H9 (cell line): ENCODE results near the gene PSMB5. TPM values are rescaled to one million over a fixed set of nuclear protein-coding genes. Genes with fewer than 3 reads are reported as not detected.

Source experiments
- DNase-seq: peaks from one replicate; pipeline ENCODE4 v3.0.0-alpha.2; 2017
- H2AFZ ChIP-seq: one replicate; pipeline ENCODE4 v1.6.1; 2013; ENCODE audit warnings: mild to moderate bottlenecking, low read length, control low read depth, moderate library complexity
- H2AK5ac ChIP-seq: 2 replicates; pipeline ENCODE4 v1.6.1; 2013; ENCODE audit warnings: low read length, control low read depth, mixed read lengths; ENCODE audit not compliant: insufficient read length
- H2BK120ac ChIP-seq: one replicate; pipeline ENCODE4 v1.6.1; 2013; ENCODE audit warnings: low read depth, mild to moderate bottlenecking, low read length, control low read depth, inconsistent platforms; ENCODE audit not compliant: poor library complexity, severe bottlenecking
- H2BK12ac ChIP-seq: 2 replicates; pipeline ENCODE4 v1.6.1; 2013; ENCODE audit warnings: low read length, control low read depth, mixed read lengths, low read depth; ENCODE audit not compliant: insufficient read length
- H2BK15ac ChIP-seq: 2 replicates; pipeline ENCODE4 v1.6.1; 2013; ENCODE audit warnings: low read depth, low read length, control low read depth
- H2BK20ac ChIP-seq: one replicate; pipeline ENCODE4 v1.6.1; 2013; ENCODE audit warnings: low read depth, mild to moderate bottlenecking, low read length, control low read depth, inconsistent platforms; ENCODE audit not compliant: poor library complexity, severe bottlenecking
- H2BK5ac ChIP-seq: 2 replicates; pipeline ENCODE4 v1.6.1; 2013; ENCODE audit warnings: low read length, control low read depth, mixed read lengths; ENCODE audit not compliant: insufficient read length
- H3K14ac ChIP-seq: 2 replicates; pipeline ENCODE4 v1.6.1; 2013; ENCODE audit warnings: low read length, control low read depth; ENCODE audit not compliant: insufficient read depth
- H3K18ac ChIP-seq: 2 replicates; pipeline ENCODE4 v1.6.1; 2013; ENCODE audit warnings: low read depth, mild to moderate bottlenecking, mixed read lengths, low read length, control low read depth; ENCODE audit not compliant: insufficient read length
- H3K23ac ChIP-seq: 2 replicates; pipeline ENCODE4 v1.6.1; 2013; ENCODE audit warnings: low read length, control low read depth, mixed read lengths, low read depth; ENCODE audit not compliant: insufficient read length
- H3K23me2 ChIP-seq: 2 replicates; pipeline ENCODE4 v1.6.1; 2013; ENCODE audit warnings: low read depth, mild to moderate bottlenecking, mixed read lengths, low read length, control low read depth; ENCODE audit not compliant: insufficient read length, poor library complexity, severe bottlenecking
- H3K27ac ChIP-seq: 2 replicates; pipeline ENCODE4 v1.5.1; 2013; ENCODE audit warnings: low read length, control low read depth, mixed read lengths, low read depth; ENCODE audit not compliant: insufficient read length
- H3K27me3 ChIP-seq: 2 replicates; pipeline ENCODE4 v1.6.1; 2013; ENCODE audit warnings: low read length, control low read depth, inconsistent platforms; ENCODE audit not compliant: insufficient read depth
- H3K4ac ChIP-seq: 2 replicates; pipeline ENCODE4 v1.6.1; 2013; ENCODE audit warnings: low read depth, mild to moderate bottlenecking, control low read depth, inconsistent platforms, low read length, moderate library complexity
- H3K4me1 ChIP-seq: 2 replicates; pipeline ENCODE4 v1.6.1; 2013; ENCODE audit warnings: low read length, control low read depth, inconsistent platforms; ENCODE audit not compliant: insufficient read depth
- H3K4me2 ChIP-seq: 2 replicates; pipeline ENCODE4 v1.6.1; 2013; ENCODE audit warnings: low read length, control low read depth, mixed read lengths; ENCODE audit not compliant: insufficient read length, insufficient read depth
- H3K56ac ChIP-seq: 2 replicates; pipeline ENCODE4 v1.6.1; 2013; ENCODE audit warnings: low read depth, mild to moderate bottlenecking, mixed read lengths, low read length, control low read depth; ENCODE audit not compliant: insufficient read length
- H3K79me1 ChIP-seq: 2 replicates; pipeline ENCODE4 v1.6.1; 2013; ENCODE audit warnings: low read depth, mild to moderate bottlenecking, moderate library complexity, low read length, control low read depth, inconsistent platforms; ENCODE audit not compliant: insufficient read depth, poor library complexity, severe bottlenecking
- H3K79me2 ChIP-seq: 2 replicates; pipeline ENCODE4 v1.6.1; 2013; ENCODE audit warnings: low read length, control low read depth, inconsistent platforms; ENCODE audit not compliant: insufficient read depth
- H3K9ac ChIP-seq: 2 replicates; pipeline ENCODE4 v1.6.1; 2013; ENCODE audit warnings: low read length, control low read depth, mixed read lengths; ENCODE audit not compliant: insufficient read length; ENCODE audit errors: extremely low read depth
- H3K9me3 ChIP-seq: one replicate; pipeline ENCODE4 v1.6.1; 2013; ENCODE audit warnings: low read depth, low read length, inconsistent platforms; ENCODE audit not compliant: control insufficient read depth
- H3T11ph ChIP-seq: one replicate; pipeline ENCODE4 v1.6.1; 2013; ENCODE audit warnings: mild to moderate bottlenecking, low read length, control low read depth, inconsistent platforms
- H4K20me1 ChIP-seq: one replicate; pipeline ENCODE4 v1.6.1; 2013; ENCODE audit not compliant: control insufficient read depth, insufficient read length, insufficient read depth
- H4K5ac ChIP-seq: 2 replicates; pipeline ENCODE4 v1.6.1; 2013; ENCODE audit warnings: low read depth, mild to moderate bottlenecking, mixed read lengths, low read length, control low read depth; ENCODE audit not compliant: insufficient read length
- H4K8ac ChIP-seq: replicated peaks from 2 replicates; pipeline ENCODE4 v1.6.1; 2013; ENCODE audit warnings: low read length, control low read depth, mixed read lengths, low read depth; ENCODE audit not compliant: insufficient read length
- H4K91ac ChIP-seq: 2 replicates; pipeline ENCODE4 v1.6.1; 2013; ENCODE audit warnings: low read depth, mild to moderate bottlenecking, moderate library complexity, mixed read lengths, low read length, control low read depth; ENCODE audit not compliant: insufficient read length
- H3K27ac Mint-ChIP-seq, 3 experiments: 2 replicates in 2 of 3; 3 replicates in 1 of 3; pipeline ENCODE4 v1.8.0; 2020 to 2021; ENCODE audit warnings: mixed read lengths in 3 of 3, mild to moderate bottlenecking in 1 of 3, moderate library complexity in 1 of 3
- H3K27me3 Mint-ChIP-seq: 2 replicates; pipeline ENCODE4 v1.8.0; 2021; ENCODE audit warnings: low read depth, mild to moderate bottlenecking, moderate library complexity, mixed read lengths
- H3K36me3 Mint-ChIP-seq, 3 experiments: 2 replicates in 2 of 3; 3 replicates in 1 of 3; pipeline ENCODE4 v1.8.0; 2020 to 2021; ENCODE audit warnings: low read depth in 3 of 3, mixed read lengths in 3 of 3; ENCODE audit not compliant: insufficient read depth in 1 of 3
- H3K4me1 Mint-ChIP-seq, 2 experiments: 2 replicates each; pipeline ENCODE4 v1.8.0; 2020; ENCODE audit warnings: mixed read lengths in 2 of 2
- H3K4me3 Mint-ChIP-seq, 2 experiments: 2 replicates in 1 of 2; 3 replicates in 1 of 2; pipeline ENCODE4 v1.8.0; 2020 to 2021; ENCODE audit warnings: mild to moderate bottlenecking in 2 of 2, mixed read lengths in 2 of 2, moderate library complexity in 1 of 2
- H3K9me3 Mint-ChIP-seq, 2 experiments: 2 replicates in 1 of 2; 3 replicates in 1 of 2; pipeline ENCODE4 v1.8.0; 2020; ENCODE audit warnings: mild to moderate bottlenecking in 2 of 2, mixed read lengths in 2 of 2, moderate library complexity in 1 of 2
- WGBS: extraction: QIAGEN DNeasy Blood & Tissue Kit; methylation state at CpG from one replicate; pipeline ENCODE4 v1.1.7; 2013; ENCODE audit warnings: missing lambda C conversion rate, low lambda C conversion rate, mixed read lengths; ENCODE audit not compliant: insufficient read length; ENCODE audit errors: extremely low coverage; 5-methylcytosine and 5-hydroxymethylcytosine counted together
- total RNA-seq: library from RNA; stranded (reverse); gene quantifications from 2 replicates; pipeline ENCODE4 v1.2.1, GENCODE V29; 2021
- TF ChIP-seq, protein P1 (sequence below): fragments of 200-600 bp; sonication (generic); conservative IDR thresholded peaks from 3 replicates; pipeline ENCODE4 v1.8.0; 2021; ENCODE audit warnings: antibody characterized with exemption, mild to moderate bottlenecking

PSMB5 gene
- total RNA-seq, 1 experiment from 2014 or later, result 252 TPM

DNA sequence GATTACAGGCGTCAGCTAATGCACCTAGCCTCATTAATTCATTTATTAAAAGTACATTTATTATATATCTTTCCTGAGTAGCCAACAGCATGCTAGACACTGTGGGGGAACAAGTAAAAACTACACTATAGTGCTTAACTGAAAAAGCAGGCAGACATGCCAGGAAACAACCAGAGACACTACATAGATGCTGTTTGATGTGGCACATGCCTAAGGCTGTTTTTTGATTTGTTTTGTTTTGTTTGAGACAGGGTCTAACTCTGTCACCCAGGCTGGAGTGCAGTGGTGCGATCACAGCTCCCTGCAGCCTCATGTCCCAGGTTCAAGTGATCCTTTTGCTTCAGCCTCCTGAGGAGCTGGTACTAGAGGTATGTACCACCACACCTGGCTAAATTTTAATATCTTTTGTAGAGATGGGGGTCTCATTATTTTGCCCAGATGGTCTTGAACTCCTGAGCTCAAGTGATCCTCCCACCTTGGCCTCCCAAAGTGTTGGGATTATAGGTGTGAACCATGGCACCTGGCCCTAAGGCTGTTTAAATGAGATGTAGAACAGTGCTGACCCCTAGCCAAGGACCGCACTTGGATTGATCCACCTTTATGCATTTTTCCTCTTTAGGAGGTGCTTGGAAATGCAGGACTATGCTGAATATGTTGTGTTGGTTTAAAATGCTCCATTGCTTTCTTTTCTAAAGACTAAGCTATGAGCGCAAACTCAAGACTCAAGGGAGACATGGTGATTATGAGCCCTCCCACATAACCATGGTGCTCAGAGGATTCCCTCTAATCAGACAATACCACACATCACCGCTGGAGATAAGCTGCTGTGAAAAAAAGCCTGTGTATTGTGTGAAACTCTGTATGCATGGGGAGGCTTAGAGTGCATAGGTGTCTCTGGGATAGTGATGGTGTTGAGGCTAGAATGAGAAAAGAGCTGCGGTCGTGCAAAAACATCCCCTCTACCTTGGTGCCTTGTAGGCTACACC is 14.3 kb downstream of the PSMB5 start:
- Mint-ChIP-seq H3K9me3 (no peaks in the 10 kb centered on the region), H3K4me1 (peaks cover 32 to 35% of the 10 kb centered on the region in 2 experiments), H3K4me3 (no peak overlapping the region), H3K36me3 (peaks cover 8 to 10% (median 10%) of the 10 kb centered on the region in 3 experiments; a peak in 6 of 7 replicates), H3K27me3 (no peaks in the 10 kb centered on the region), H3K27ac (peak overlapping the region in 2 of 3 experiments; percentile 17 to 67; a peak in 2 of 7 replicates)
- no CpG with 5 or more reads among the region's 7 CpGs for WGBS
- DNase-seq, result no peak
- H3K27ac ChIP-seq, result no peak overlapping the region
- H3K4me1 ChIP-seq, result no peaks in the 10 kb centered on the region
- H2AFZ ChIP-seq, result no peak overlapping the region
- no peak overlapping the region for H2AK5ac ChIP-seq
- no peak overlapping the region for H2BK5ac ChIP-seq
- H4K8ac ChIP-seq, result no peak overlapping the region
- no peak overlapping the region for H3K9ac ChIP-seq
- H3K79me2 ChIP-seq, result no peaks in the 10 kb centered on the region
- H2BK20ac ChIP-seq, result no peak overlapping the region
- H2BK15ac ChIP-seq, result no peak overlapping the region
- no peaks in the 10 kb centered on the region for H3K79me1 ChIP-seq
- no peaks in the 10 kb centered on the region for H3K23me2 ChIP-seq
- no peaks in the 10 kb centered on the region for H4K20me1 ChIP-seq
- no peak overlapping the region for H3K4ac ChIP-seq
- H3K4me2 ChIP-seq, result no peak overlapping the region
- no peak overlapping the region for H3K18ac ChIP-seq
- H3K27me3 ChIP-seq, result no peaks in the 10 kb centered on the region
- no peak overlapping the region for H3T11ph ChIP-seq
- H2BK12ac ChIP-seq, result no peak overlapping the region
- no peak overlapping the region for H4K5ac ChIP-seq
- H2BK120ac ChIP-seq, result no peak overlapping the region
- no peak overlapping the region for H3K56ac ChIP-seq
- no peaks in the 10 kb centered on the region for H3K9me3 ChIP-seq
- no peak overlapping the region for H3K23ac ChIP-seq
- H4K91ac ChIP-seq, result no peak overlapping the region
- TF ChIP-seq, protein P1, sequence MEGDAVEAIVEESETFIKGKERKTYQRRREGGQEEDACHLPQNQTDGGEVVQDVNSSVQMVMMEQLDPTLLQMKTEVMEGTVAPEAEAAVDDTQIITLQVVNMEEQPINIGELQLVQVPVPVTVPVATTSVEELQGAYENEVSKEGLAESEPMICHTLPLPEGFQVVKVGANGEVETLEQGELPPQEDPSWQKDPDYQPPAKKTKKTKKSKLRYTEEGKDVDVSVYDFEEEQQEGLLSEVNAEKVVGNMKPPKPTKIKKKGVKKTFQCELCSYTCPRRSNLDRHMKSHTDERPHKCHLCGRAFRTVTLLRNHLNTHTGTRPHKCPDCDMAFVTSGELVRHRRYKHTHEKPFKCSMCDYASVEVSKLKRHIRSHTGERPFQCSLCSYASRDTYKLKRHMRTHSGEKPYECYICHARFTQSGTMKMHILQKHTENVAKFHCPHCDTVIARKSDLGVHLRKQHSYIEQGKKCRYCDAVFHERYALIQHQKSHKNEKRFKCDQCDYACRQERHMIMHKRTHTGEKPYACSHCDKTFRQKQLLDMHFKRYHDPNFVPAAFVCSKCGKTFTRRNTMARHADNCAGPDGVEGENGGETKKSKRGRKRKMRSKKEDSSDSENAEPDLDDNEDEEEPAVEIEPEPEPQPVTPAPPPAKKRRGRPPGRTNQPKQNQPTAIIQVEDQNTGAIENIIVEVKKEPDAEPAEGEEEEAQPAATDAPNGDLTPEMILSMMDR, result no peak
- H3K14ac ChIP-seq, result no peak overlapping the region
